Pulmonary artery endothelial cell (primary cell): ENCODE results near the gene SLFN12L. TPM values are rescaled to one million over a fixed set of nuclear protein-coding genes. Genes with fewer than 3 reads are reported as not detected.
"Not testable (repeated sequence)": the region's sequence is repeated elsewhere in the genome, so short reads cannot be mapped to it uniquely, and the experiment has no call there.

Experiments used
- DNase-seq: peaks from one replicate; pipeline ENCODE4 v3.0.0-alpha.2; 2011; ENCODE audit warnings: low read depth, low spot score
- total RNA-seq: library from RNA; depleted of rRNA; stranded (reverse); fragments of >200 nt; gene quantifications from 2 replicates; pipeline ENCODE4 v1.2.3, GENCODE V29; 2014

SLFN12L gene
- total RNA-seq, 1 donor from 2014 or later, result 0.07 TPM

DNA sequence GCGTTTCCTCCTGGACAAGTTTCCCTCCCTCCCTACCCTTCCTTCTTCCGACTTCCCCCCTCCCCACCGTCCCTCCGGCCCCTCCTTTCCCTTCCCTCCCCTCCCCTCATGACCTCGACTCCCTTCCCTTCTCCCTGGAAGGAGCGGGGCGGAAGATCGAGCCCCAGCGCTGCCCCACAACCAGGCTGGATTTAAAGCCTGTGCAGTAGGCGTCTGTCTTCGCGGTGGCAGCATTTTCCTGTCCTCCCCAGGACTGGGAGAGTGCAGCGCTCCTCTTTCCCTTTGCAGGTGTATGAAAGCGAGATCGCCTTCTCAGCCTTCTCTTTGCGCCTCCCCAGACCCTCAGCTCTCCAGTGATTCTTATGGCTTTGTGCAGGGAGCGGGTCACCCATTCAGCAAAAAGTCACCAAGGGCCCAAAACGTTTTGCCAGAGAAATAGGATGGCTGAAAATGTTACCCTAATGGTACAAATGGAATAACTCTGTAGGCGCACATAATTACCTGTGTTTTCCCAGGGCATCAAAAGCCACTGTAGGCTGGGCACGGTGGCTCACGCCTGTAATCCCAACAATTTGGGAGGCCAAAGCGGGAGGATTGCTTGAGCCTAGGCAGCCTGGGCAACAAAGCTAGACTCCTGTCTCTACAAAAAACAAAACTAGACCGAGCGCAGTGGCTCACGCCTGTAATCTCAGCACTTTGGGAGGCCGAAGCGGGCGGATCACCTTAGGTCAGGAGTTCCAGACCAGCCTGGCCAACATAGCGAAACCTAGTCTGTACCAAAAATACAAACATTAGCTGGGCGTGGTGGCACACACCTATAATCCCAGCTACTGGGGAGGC is 40.8 kb downstream of the SLFN12L start:
- DNase-seq, result no peak

DNA sequence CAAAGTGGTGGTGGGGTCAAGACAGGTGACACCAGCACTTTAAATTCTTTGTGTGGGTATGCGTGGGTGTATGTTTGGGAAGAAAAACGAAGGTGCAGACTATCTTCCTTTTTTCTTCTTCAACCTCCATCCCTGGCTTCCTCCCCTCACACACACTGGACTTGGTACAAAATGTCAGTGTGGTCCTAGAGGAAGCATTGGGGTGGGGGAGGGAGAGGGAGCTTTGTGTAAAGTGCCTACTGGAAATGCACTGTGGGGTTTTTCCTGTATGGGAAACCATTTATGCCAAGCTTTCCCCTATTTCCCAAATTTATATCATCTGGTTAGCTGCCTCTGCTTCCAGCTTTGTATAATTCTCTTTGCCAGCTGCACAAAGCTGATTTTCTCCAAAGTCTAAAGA is 44.4 kb downstream of the SLFN12L start:
- DNase-seq, result no peak

DNA sequence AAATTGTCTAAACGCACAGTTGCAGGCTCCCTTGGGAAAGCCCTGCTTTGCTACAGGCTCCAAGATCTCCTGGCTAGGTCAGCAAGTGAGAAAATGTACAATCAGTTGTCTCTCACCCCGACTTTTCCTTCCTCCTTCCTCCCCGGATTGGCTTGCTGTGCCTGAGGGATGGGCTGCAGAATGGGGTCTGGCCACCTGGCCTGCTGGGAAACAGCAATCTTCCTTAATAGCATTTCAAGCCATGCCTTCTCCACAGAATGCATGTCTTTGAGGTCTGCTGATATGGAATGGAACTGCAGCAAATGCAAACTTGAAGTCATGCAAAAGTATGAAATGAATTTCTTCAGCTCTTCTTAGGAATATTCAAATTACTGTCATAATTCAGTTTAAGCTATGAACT is 46.1 kb downstream of the SLFN12L start:
- DNase-seq, result no peak

DNA sequence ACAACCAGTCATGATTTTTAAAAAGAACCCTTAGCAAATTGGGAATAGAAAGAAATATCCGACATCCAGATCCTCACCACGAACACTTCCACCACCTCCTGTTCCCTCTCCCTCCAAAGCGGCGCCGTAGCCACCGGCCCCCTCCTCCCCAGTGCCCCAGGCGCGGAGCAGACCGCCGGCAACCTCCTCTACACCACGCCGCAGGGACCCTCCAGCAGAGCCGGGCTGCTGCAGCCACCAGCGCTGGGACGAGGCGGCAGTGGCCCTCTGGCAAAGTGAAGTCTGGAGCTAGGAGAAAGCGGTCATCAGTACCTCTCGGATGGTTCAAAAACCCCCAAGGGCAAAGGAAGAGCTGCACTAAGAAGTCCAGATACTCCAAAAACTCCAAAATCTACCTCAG is 47.5 kb downstream of the SLFN12L start:
- DNase-seq, result no peak

DNA sequence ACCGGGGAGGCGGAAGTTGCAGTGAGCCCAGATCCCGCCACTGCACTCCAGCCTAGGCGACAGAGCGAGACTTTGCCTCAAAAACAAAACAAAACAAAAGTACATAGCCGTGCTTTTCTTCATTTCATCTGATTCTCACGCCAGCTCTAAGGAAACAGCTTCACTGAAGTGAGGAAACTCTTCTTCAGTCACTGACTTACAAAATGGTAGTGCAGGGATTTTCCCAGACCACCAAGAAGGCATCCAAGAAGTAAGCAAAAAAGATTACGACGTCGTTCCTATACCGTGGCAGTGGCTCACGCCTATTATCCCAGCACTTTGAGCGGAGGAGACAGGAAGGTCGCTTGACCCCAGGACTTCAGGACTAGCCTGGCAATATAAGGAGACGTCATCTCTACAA is 48.5 kb downstream of the SLFN12L start:
- DNase-seq, result no peak

DNA sequence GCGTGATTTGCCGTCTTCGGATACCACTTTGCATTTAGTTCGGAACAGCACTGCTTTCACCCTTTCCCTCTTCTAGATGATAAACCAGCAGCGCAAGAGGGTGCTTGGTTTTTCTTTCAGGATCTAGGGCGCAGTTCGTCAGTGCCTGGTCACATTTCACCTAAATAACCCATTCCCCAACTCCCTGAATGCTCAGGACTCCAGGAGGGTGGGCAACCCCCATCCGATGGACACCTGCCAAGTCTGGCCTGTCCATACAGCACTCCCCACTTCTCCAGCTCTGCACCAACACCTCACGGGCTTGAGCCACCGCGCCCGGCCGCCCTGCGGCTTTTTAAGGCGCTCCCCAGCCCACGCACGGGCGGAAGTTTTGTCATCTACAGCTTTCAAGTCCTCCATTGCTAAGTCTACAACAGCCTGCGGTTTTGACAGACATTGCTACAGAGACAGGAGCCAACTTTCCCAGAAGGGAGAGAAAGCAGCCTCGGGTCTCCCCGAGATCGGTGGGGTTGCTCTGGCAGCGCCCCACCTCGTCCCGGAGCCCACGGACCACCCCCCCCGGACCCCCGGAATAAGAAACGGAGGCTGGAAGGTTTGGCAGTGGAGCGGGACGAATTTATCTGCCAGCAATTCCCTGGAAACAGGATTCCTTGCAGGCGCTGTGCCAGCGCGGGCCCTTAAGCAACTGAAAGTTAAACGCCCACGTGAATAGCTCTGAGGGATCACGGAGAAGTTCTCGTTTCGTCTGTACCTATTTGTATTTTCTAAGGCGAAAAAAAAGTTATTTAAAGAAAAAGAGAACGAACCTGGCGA is 50.4 kb downstream of the SLFN12L start:
- DNase-seq, result no peak

DNA sequence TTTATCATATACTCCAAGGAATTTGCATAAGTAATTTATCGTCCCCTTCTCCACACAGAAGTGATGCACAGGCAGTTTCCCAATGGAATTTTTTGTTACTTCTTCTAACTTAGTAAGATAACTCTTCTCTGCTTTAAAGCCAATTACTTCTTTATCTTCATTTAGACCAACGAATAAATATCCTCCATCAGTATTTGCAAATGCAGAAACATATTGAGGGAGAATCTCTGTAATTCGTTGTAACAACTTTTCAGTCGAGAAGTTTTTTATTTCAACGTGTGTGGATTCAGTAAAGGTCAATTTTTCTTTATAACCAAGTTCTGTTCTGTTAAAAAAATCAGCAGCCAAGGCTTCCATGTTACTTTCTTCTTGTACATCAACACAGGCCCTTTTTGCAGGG is 58.2 kb downstream of the SLFN12L start:
- DNase-seq, result no peak

DNA sequence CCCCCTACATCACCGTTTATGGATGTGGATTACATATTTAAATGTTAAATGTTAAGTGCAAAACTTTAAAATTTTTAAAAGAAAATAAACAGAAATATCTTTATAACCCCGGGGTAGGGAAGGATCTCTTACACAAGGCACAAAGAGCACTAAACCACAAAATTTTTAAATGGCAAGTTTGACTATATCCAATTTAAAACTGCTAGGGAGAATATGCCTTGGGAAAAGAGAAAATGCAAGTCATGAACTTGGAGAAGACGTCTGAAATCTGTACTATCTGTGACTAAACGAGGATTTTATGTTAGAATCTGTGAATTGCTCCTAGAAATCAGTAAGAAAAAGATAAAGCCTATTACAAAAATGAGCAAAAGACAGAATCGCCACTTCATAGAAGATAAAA is 60.2 kb downstream of the SLFN12L start:
- DNase-seq, result no peak

DNA sequence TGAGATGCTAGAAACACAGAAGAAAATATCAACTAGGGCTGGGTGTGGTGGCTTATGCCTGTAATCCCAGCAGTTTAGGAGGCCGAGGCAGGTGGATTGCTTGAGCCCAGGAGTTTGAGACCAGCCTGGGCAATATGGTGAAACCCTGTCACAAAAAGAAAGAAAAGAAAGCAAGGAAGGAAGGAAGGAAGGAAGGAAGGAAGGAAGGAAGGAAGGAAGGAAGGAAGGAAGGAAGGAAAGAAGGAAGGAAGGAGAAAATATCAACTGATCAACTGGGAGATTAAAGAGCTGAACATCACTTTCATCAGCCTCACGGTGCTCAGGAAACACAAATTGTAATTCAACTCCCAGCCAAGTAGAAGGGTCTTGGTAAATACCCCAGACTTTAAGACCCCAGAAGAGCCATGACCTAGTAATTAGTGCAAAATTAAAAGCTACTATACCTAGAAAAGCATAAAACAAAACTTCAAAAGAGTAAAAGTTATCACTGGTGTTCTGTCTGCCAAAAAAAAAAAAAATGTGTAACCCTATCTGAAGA is 61.1 kb downstream of the SLFN12L start:
- DNase-seq, result no peak

DNA sequence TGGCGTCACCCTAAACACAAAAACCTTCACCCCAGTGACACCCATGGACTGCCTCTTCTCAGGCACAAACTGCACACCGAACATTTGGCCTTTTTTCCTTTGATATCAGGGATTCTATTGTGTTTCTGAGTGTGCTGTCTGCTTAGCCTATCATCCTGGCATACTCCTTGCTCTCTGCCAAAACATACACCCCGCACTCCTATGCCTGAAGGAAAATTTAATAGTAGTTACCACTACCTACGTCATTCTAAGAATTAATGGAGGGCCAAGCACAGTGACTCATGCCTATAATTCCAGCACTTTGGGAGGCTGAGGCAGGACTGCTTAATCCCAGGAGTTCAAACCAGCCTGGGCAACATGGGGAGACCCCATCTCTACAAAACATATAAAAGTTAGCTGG is 69.0 kb downstream of the SLFN12L start:
- no peak for DNase-seq

DNA sequence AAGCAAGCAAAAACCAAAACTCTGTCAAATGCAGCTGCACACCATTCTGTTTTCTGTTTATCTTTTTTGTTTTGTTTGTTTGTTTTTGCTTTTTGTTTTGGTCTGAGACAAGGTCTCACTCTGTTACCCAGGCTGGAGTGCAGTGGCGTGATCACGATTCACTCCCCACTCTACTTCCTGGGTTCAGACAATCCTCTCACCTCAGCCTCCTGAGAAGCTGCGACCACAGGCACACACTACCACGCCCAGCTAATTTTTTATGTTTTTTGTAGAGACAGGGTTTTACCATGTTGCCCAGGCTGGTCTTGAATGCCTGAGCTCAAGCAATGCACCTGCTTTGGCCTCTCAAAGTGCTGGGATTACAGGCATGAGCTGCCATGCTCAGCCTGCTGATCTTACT is 69.7 kb downstream of the SLFN12L start:
- DNase-seq, result no peak

DNA sequence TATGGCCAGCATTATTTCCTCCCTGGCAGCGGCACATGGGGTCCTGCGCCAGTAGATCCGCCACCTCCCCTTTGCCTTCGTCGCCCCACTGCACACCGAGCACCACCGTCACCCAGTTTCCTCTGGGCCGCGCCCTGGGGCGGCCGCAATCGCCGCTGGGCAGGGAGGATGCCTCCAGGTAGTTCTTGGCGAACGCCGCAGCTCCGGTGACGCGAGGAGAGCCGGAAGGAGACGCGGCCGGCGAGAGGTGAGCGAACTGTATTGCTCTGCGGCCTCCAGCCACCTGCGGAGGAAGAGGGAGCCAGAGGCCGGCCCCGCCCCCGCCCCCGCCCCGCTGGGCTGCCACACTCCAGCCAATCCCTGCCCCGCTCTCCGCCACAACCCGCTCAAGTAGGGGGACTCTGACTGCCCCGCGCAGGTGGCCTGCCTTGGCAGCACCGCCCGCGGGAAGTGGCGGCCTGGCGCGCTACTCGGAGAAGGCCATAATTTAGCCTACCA is 77.1 kb downstream of the SLFN12L start:
- DNase-seq, result no peak

DNA sequence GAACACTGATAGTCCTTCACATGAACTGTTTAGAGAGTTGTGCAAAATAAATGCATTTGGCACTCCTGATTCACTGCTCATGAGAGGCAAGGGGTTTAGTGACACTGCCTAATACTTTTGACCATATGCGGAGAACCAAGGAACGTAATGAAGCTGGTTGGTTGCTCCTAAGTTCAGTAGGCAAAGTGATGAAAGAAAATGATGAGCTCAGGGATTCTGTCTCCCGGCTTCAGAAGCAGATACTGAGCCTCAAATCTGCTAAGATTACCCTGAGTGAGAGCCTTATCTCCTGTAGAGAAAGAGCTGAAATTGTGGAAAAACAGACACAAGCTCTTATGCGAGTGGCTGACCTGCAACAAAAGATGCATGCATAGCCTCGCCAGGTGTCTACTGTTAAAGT is 83.4 kb downstream of the SLFN12L start:
- DNase-seq, result not testable (repeated sequence)

DNA sequence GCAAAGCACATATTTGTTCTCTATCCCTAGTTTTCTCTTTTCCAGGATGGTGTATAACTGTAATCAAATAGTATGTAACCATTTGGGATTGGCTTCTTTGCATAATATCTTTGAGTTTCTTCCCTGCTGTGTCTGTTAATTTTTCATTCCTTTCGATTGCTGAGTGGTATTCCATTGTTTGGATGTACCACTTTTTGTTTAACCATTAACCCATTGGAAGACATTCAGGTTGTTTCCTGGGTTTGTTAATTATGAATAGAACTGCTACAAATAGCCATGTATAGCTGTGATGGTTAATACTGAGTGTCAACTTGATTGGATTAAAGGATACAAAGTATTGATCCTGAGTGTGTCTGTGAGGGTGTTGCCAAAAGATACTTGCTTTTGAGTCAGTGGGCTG is 84.3 kb downstream of the SLFN12L start:
- no peak for DNase-seq

DNA sequence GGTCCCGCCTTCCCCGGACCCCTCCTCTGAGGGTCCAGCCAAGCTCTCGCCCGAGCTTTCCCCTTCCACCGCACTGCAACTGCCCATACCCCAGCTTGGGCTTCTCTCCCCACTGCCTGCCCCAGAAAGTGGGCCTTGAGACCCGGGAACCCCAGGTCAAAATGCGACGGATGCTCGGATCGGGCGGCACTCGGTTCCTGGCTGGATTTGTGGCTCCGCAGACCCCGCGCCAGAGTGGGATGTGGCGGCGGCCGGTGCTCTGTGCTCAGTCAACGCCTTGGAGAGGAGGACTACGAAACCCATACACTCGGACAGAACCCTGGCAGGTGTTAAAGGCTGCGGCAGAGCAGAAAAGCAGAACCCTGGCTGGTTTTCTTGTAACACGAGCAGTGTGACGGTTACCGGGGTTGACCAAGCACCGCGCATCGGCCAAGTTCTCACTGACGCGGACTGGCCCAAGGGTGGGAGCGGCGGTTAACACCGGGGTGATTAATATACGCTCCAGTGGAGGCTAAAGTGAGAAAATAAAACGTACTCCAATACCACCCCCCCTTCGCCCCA is 88.0 kb downstream of the SLFN12L start:
- no peak for DNase-seq

DNA sequence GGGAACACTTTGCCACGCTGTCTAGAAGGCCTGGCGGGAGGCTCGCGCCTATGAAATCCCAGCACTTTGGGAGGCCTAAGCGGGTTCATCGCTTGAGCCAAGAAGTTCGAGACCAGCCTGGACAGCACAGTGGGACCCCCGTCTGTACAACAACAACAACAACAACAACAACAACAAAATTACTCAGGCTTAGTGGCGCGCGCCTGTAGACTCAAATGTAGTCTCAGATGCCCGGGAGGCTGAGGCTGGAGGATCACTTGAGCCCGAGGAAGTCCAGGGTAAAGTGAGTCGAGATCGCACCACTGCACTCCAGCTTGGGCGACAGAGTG is 88.6 kb downstream of the SLFN12L start:
- DNase-seq, result no peak

DNA sequence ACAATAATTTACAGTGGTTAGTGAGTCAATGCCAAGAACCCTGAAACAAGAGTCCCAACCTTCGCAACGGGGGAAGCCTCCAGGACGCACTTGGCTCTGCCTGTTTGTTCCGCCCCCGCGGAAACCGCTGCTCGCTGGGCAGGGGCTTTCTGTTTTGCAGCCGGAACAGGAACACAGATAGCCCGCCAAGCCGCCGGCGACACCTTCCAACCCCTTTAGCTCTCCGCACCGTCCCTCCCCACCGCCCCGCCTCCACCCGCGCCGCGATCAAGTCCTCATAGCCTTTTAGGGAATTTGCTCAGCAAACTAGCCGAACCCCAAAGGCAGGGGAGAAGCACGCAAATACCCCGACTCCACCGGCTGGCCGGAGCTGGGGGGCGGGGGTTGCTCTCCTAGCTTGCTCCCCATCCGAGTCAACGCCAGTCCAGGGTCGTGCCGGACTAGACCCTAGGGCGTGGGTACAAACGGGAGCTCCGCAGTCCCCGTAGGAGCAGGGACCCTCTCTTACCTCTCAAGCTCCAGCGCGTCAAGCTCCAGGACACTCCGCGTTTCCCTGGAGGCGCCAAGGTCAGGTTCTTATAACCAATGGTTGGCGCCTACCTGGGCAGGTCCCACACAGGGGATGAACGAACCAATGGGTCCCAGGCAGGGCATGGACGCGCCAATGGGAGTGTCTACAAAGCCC is 89.1 kb downstream of the SLFN12L start, which contains the start of gene SLFN13:
Gene SLFN13, minus strand, starts transcription at position 553 of the 685 bp plus-strand sequence. CDS start 3,086 bp downstream, outside the sequence.
- no peak for DNase-seq

DNA sequence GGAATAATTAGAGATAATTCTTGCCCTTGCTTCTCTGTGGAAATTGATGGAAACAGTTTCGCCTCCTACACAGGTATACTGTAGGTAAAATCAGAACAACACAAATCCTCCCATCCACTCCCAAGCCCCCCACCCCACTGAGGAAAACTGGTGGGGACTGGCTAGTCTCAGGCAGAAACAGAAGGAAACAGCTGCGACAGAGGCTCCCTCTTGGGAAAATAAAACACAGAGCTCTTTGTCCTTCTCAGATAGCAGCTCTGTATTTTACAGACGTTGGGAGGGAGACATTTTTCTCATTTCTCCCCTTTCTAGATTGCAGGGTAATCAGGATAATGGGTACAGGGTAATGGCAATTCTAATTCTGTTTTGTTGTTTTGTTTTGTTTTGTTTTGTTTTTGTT is 90.0 kb downstream of the SLFN12L start:
- no peak for DNase-seq

DNA sequence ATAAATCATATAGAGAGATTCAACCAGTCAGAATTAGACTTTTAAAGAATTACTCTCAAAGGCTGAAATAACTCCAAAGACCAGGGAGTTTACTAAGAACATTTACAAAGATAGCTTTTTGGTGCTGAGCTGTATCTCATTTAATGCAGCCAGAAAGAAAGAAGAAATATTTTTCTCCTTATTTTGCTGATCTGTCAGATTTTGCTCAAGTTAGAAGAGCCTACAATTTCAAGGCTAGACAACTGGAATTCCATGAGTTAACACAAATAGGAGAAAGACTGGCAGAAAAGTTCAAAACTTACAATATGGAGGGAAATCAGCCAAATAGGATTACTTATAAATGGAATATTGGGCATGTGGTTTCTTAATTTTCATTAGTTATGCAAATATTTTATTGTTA is 99.0 kb downstream of the SLFN12L start:
- DNase-seq, result no peak

DNA sequence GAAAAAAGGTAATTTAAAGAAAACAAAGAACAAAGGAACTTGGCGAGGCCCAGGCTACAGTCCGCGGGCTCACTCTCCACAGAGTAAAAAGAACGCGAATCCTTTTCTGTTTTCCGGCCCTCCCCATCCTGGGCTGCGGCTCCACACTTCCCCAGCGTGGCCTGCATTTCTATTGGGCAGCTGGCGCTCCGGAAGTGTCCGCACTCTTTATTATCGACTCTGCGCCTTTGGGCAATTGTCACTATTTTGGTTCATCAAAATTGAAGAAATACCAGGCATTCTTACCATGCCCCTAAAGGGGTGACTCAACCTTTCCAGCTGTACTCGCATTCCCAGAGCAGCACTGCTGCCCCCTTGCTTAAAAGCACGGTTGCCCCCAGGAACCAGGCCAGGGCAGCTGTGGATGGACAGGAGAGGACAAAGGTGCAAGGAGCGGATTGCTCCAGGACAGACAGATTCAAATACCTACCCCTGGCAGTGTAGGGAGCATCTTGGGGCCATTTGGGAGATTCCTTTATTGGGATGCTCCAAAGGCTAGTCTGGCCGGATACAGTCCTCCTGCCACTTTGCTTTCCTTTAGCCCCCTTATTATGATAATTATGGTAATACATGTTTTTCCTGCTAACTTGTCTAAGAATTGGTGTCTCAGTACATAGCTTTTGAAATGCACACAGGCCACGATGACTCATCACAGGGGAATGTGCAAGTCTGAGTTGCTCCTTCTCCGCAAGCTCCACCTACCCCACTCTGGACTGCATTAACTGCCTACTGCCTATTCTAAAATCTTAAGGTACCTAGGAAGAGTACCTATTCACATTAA is 104.2 kb downstream of the SLFN12L start:
- DNase-seq, result peak; percentile 97
